ENCODE results near the gene RAB33A.

The RAB33A gene

GRCh38 chrX:130184168-130184567 is 12.4 kb downstream of the RAB33A start:
- no peak overlapping the region for H3K4me3 ChIP-seq (ENCODE audit: low read length in 2 of 2)
- H3K9ac ChIP-seq (ENCODE audit: low read depth in 1 of 2, low read length in 2 of 2), result no peak overlapping the region

GRCh38 chrX:130184857-130185256 is 13.1 kb downstream of the RAB33A start:
- Histone ChIP-seq H3K4me3 (ENCODE audit: low read length in 2 of 2) (no peak overlapping the region), H3K27me3 (ENCODE audit: control insufficient read depth in 2 of 2, insufficient read depth in 2 of 2, low read length in 2 of 2) (peaks cover 0 to 3% of the 10 kb centered on the region in 2 donors), H3K4me1 (ENCODE audit: control insufficient read depth in 2 of 2, insufficient read depth in 2 of 2, low read length in 2 of 2) (no peaks in the 10 kb centered on the region), H3K9me3 (ENCODE audit: control insufficient read depth in 2 of 2, low read length in 2 of 2) (no peaks in the 10 kb centered on the region), H3K36me3 (ENCODE audit: control insufficient read depth in 2 of 2, insufficient read depth in 2 of 2, low read length in 2 of 2) (no peaks in the 10 kb centered on the region), H3K27ac (ENCODE audit: low read depth in 2 of 2, low read length in 2 of 2) (no peak overlapping the region), H3K9ac (ENCODE audit: low read depth in 1 of 2, low read length in 2 of 2) (no peak overlapping the region)

More at GRCh38 chrX:130184168-130184567, 12.4 kb downstream of the RAB33A start:
- Histone ChIP-seq H3K4me1 (ENCODE audit: control insufficient read depth in 2 of 2, insufficient read depth in 2 of 2, low read length in 2 of 2) (no peaks in the 10 kb centered on the region), H3K27ac (ENCODE audit: low read depth in 2 of 2, low read length in 2 of 2) (no peak overlapping the region), H3K27me3 (ENCODE audit: control insufficient read depth in 2 of 2, insufficient read depth in 2 of 2, low read length in 2 of 2) (peaks cover 0 to 3% of the 10 kb centered on the region in 2 donors), H3K9me3 (ENCODE audit: control insufficient read depth in 2 of 2, low read length in 2 of 2) (no peaks in the 10 kb centered on the region), H3K36me3 (ENCODE audit: control insufficient read depth in 2 of 2, insufficient read depth in 2 of 2, low read length in 2 of 2) (no peaks in the 10 kb centered on the region)

DNA sequence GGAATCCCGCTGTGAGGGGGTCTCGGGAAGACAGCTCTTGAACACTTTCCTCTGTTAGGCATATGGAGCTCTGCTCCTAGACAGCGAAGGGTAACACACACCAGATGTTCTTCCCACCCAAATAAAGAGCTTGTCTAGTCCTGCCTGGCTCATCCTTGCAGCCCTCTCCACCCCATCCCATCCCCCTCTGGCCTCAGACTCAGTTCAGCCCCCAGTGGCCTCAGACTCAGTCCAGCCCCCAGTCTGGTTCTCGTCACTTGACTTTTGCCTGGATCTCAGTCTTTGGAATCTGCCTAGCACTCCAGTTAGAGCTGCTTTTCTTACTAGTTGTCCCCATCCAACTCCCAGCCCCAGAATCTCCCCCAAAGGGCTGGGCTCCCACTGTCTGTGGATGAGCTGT is 14.9 kb downstream of the RAB33A start:
- no peaks in the 10 kb centered on the region for H3K9me3 ChIP-seq (ENCODE audit: control insufficient read depth in 2 of 2, low read length in 2 of 2)
- H3K27ac ChIP-seq (ENCODE audit: low read depth in 2 of 2, low read length in 2 of 2), result no peak overlapping the region
- no peak overlapping the region for H3K9ac ChIP-seq (ENCODE audit: low read depth in 1 of 2, low read length in 2 of 2)
- H3K36me3 ChIP-seq (ENCODE audit: control insufficient read depth in 2 of 2, insufficient read depth in 2 of 2, low read length in 2 of 2), result no peaks in the 10 kb centered on the region
- no peaks in the 10 kb centered on the region for H3K4me1 ChIP-seq (ENCODE audit: control insufficient read depth in 2 of 2, insufficient read depth in 2 of 2, low read length in 2 of 2)
- H3K4me3 ChIP-seq (ENCODE audit: low read length in 2 of 2), result no peak overlapping the region
- H3K27me3 ChIP-seq (ENCODE audit: control insufficient read depth in 2 of 2, insufficient read depth in 2 of 2, low read length in 2 of 2), result peaks cover 0 to 3% of the 10 kb centered on the region in 2 donors

DNA sequence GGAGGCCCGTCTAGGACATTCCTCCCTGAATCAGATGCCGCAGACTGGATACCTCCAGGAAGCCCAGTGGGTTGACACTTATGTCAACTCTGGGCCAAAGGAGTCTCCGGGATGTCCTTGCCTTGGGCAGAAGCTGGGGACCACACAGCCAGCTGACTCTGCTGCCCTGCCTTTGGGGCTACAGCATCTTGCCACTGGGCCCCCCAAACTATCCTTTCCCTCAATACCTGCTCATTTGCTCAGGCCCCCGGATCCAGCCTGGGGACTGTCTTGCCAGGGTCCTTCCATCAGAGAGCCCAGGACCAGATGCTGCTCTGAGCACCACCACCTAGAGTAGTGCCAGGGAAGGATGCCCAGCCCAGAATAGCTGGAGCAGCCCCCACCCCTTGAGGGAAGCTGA is 19.0 kb downstream of the RAB33A start:
- H3K4me1 ChIP-seq (ENCODE audit: control insufficient read depth in 2 of 2, insufficient read depth in 2 of 2, low read length in 2 of 2), result no peaks in the 10 kb centered on the region
- peaks cover 0 to 2% of the 10 kb centered on the region in 2 donors for H3K27me3 ChIP-seq (ENCODE audit: control insufficient read depth in 2 of 2, insufficient read depth in 2 of 2, low read length in 2 of 2)
- H3K9ac ChIP-seq (ENCODE audit: low read depth in 1 of 2, low read length in 2 of 2), result no peak overlapping the region
- no peaks in the 10 kb centered on the region for H3K36me3 ChIP-seq (ENCODE audit: control insufficient read depth in 2 of 2, insufficient read depth in 2 of 2, low read length in 2 of 2)
- H3K9me3 ChIP-seq (ENCODE audit: control insufficient read depth in 2 of 2, low read length in 2 of 2), result no peaks in the 10 kb centered on the region
- H3K4me3 ChIP-seq (ENCODE audit: low read length in 2 of 2), result no peak overlapping the region
- no peak overlapping the region for H3K27ac ChIP-seq (ENCODE audit: low read depth in 2 of 2, low read length in 2 of 2)

GRCh38 chrX:130196466-130196865 is 24.7 kb downstream of the RAB33A start:
- H3K4me1 ChIP-seq (ENCODE audit: control insufficient read depth in 2 of 2, insufficient read depth in 2 of 2, low read length in 2 of 2), result no peaks in the 10 kb centered on the region
- H3K27ac ChIP-seq (ENCODE audit: low read depth in 2 of 2, low read length in 2 of 2), result no peak overlapping the region
- no peaks in the 10 kb centered on the region for H3K36me3 ChIP-seq (ENCODE audit: control insufficient read depth in 2 of 2, insufficient read depth in 2 of 2, low read length in 2 of 2)
- no peak overlapping the region for H3K9ac ChIP-seq (ENCODE audit: low read depth in 1 of 2, low read length in 2 of 2)
- H3K27me3 ChIP-seq (ENCODE audit: control insufficient read depth in 2 of 2, insufficient read depth in 2 of 2, low read length in 2 of 2), result peaks cover 0 to 2% of the 10 kb centered on the region in 2 donors
- no peaks in the 10 kb centered on the region for H3K9me3 ChIP-seq (ENCODE audit: control insufficient read depth in 2 of 2, low read length in 2 of 2)
- H3K4me3 ChIP-seq (ENCODE audit: low read length in 2 of 2), result no peak overlapping the region

DNA sequence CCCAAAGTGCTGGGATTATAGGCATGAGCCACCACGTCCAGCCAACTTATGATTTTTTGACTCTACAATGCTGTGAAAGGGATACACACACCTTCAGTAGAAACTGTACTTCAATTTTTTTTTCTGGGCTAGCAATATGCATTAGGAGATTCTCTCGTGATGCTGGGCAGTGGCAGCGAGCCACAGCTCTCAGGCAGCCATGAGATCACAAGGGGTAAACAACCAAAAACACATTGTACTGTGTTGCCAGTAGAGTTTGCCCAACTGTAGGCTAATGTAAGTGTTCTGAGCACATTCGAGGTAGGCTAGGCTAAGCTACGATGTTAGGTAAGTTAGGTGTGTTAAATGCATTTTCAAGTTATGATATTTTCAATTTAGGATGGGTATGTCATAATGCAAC is 25.7 kb downstream of the RAB33A start:
- Histone ChIP-seq H3K4me3 (ENCODE audit: low read length in 2 of 2) (no peak overlapping the region), H3K36me3 (ENCODE audit: control insufficient read depth in 2 of 2, insufficient read depth in 2 of 2, low read length in 2 of 2) (no peaks in the 10 kb centered on the region), H3K27me3 (ENCODE audit: control insufficient read depth in 2 of 2, insufficient read depth in 2 of 2, low read length in 2 of 2) (peaks cover 0 to 2% of the 10 kb centered on the region in 2 donors), H3K9ac (ENCODE audit: low read depth in 1 of 2, low read length in 2 of 2) (no peak overlapping the region), H3K4me1 (ENCODE audit: control insufficient read depth in 2 of 2, insufficient read depth in 2 of 2, low read length in 2 of 2) (no peaks in the 10 kb centered on the region), H3K9me3 (ENCODE audit: control insufficient read depth in 2 of 2, low read length in 2 of 2) (no peaks in the 10 kb centered on the region), H3K27ac (ENCODE audit: low read depth in 2 of 2, low read length in 2 of 2) (no peak overlapping the region)

GRCh38 chrX:130204647-130205046 is 32.9 kb downstream of the RAB33A start:
- no peaks in the 10 kb centered on the region for H3K36me3 ChIP-seq (ENCODE audit: control insufficient read depth in 2 of 2, insufficient read depth in 2 of 2, low read length in 2 of 2)
- no peaks in the 10 kb centered on the region for H3K27me3 ChIP-seq (ENCODE audit: control insufficient read depth in 2 of 2, insufficient read depth in 2 of 2, low read length in 2 of 2)
- H3K4me3 ChIP-seq (ENCODE audit: low read length in 2 of 2), result no peak overlapping the region
- no peaks in the 10 kb centered on the region for H3K9me3 ChIP-seq (ENCODE audit: control insufficient read depth in 2 of 2, low read length in 2 of 2)
- H3K4me1 ChIP-seq (ENCODE audit: control insufficient read depth in 2 of 2, insufficient read depth in 2 of 2, low read length in 2 of 2), result no peaks in the 10 kb centered on the region
- no peak overlapping the region for H3K9ac ChIP-seq (ENCODE audit: low read depth in 1 of 2, low read length in 2 of 2)
- no peak overlapping the region for H3K27ac ChIP-seq (ENCODE audit: low read depth in 2 of 2, low read length in 2 of 2)

DNA sequence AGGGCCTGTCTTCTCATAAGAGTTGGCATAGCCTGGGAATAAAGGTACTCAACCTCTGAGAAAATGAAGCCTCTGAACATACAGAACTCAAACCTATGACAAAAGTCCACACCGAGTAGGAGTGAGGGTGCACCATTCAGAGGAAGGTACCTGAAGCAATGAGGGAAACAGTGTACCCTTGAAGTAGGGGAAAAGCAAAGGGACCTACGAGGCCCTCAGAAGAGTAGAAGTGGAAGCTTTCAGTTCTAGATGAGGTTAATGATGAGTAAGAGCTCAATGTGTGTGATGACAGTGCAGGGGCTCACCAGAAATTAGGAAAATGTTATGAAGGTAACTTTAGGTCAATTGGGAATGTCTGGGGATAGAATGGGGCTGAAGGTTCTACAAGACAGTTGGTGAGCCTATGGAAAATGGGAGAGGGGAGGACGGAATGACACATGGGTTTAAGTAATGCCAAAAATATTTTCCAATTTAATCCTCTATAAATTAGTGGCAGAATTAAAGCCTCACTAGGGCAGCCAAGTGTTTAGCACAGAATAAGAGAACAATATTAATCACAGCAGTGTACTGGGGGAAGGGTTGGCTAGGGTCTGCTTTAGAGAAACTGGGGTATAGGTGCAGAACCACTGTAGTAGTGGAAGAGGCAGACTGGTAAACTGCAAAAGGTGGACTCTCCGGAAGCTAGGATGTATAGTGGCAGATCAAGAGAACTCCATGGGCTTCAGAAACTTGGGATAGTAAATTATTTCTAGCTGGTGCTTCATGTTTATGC is 39.8 kb downstream of the RAB33A start:
- Histone ChIP-seq H3K27me3 (ENCODE audit: control insufficient read depth in 2 of 2, insufficient read depth in 2 of 2, low read length in 2 of 2) (no peaks in the 10 kb centered on the region), H3K36me3 (ENCODE audit: control insufficient read depth in 2 of 2, insufficient read depth in 2 of 2, low read length in 2 of 2) (peaks cover 0 to 3% of the 10 kb centered on the region in 2 donors), H3K9ac (ENCODE audit: low read depth in 1 of 2, low read length in 2 of 2) (no peak overlapping the region), H3K27ac (ENCODE audit: low read depth in 2 of 2, low read length in 2 of 2) (no peak overlapping the region), H3K9me3 (ENCODE audit: control insufficient read depth in 2 of 2, low read length in 2 of 2) (no peaks in the 10 kb centered on the region), H3K4me1 (ENCODE audit: control insufficient read depth in 2 of 2, insufficient read depth in 2 of 2, low read length in 2 of 2) (no peaks in the 10 kb centered on the region), H3K4me3 (ENCODE audit: low read length in 2 of 2) (no peak overlapping the region)

- no peak overlapping the region for H3K27ac ChIP-seq (ENCODE audit: low read depth in 2 of 2, low read length in 2 of 2)
- no peaks in the 10 kb centered on the region for H3K27me3 ChIP-seq (ENCODE audit: control insufficient read depth in 2 of 2, insufficient read depth in 2 of 2, low read length in 2 of 2)
- H3K9me3 ChIP-seq (ENCODE audit: control insufficient read depth in 2 of 2, low read length in 2 of 2), result no peaks in the 10 kb centered on the region
- no peak overlapping the region for H3K9ac ChIP-seq (ENCODE audit: low read depth in 1 of 2, low read length in 2 of 2)
- peaks cover 0 to 3% of the 10 kb centered on the region in 2 donors for H3K36me3 ChIP-seq (ENCODE audit: control insufficient read depth in 2 of 2, insufficient read depth in 2 of 2, low read length in 2 of 2)
- H3K4me3 ChIP-seq (ENCODE audit: low read length in 2 of 2), result no peak overlapping the region
- H3K4me1 ChIP-seq (ENCODE audit: control insufficient read depth in 2 of 2, insufficient read depth in 2 of 2, low read length in 2 of 2), result no peaks in the 10 kb centered on the region
These were observed 40.6 kb downstream of the RAB33A start for GRCh38 chrX:130212371-130212770.

DNA sequence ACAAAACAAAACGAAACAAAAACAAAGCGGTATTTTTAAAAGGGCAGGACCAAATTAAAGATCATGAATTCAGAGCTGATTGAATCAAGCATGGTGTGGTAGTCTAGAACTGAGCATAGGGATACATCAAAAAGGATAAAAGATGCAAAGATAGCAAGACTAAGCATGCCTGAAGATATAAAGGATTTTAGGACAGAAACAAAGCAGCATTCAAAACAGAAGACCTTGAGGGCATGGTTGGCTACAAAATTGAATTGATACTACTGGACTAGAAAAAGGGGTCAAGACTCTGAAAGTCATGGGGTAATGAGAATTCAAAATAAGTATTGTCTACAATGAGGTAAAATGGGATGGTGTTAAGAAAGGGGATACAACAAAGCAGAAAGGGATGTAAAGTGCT is 41.6 kb downstream of the RAB33A start:
- Histone ChIP-seq H3K9me3 (ENCODE audit: control insufficient read depth in 2 of 2, low read length in 2 of 2) (no peaks in the 10 kb centered on the region), H3K27ac (ENCODE audit: low read depth in 2 of 2, low read length in 2 of 2) (no peak overlapping the region), H3K9ac (ENCODE audit: low read depth in 1 of 2, low read length in 2 of 2) (no peak overlapping the region), H3K27me3 (ENCODE audit: control insufficient read depth in 2 of 2, insufficient read depth in 2 of 2, low read length in 2 of 2) (no peaks in the 10 kb centered on the region), H3K4me1 (ENCODE audit: control insufficient read depth in 2 of 2, insufficient read depth in 2 of 2, low read length in 2 of 2) (no peaks in the 10 kb centered on the region), H3K4me3 (ENCODE audit: low read length in 2 of 2) (no peak overlapping the region), H3K36me3 (ENCODE audit: control insufficient read depth in 2 of 2, insufficient read depth in 2 of 2, low read length in 2 of 2) (peaks cover 0 to 5% of the 10 kb centered on the region in 2 donors)

Data from mucosa of rectum (tissue), 2 donors.